ENCODE measurements around the gene CYP27A1. TPM values are rescaled to one million over a fixed set of nuclear protein-coding genes. Genes with fewer than 3 reads are reported as not detected.

The CYP27A1 gene
- total and polyA plus RNA-seq, 2 of the 4 experiments (the other 2 are of a cell fraction): 5.2 to 5.3 TPM

- Histone ChIP-seq H4K91ac (ENCODE audit: insufficient read depth, low read depth, low read length) (no peak overlapping the region), H3K18ac (ENCODE audit: low read depth, low read length) (no peak overlapping the region), H3K14ac (replicated peaks; ENCODE audit: low read depth, low read length) (no peak overlapping the region), H3K9ac (ENCODE audit: low read depth, low read length) (no peak overlapping the region), H3K9me3 (ENCODE audit: control insufficient read depth, insufficient read depth, low read length) (peaks cover 2% of the 10 kb centered on the region; the same call in 1 of the 2 replicates), H4K20me1 (ENCODE audit: insufficient read depth, low read length) (no peaks in the 10 kb centered on the region; the same call in 1 of the 2 replicates), H3K4me3 (ENCODE audit: insufficient read depth, low read depth, low read length) (peak overlapping the region; percentile 35), H3K79me1 (ENCODE audit: low read depth in 1 of 2, low read length in 2 of 2) (no peaks in the 10 kb centered on the region), H2BK5ac (ENCODE audit: low read depth, low read length, poor library complexity, severe bottlenecking) (no peak overlapping the region), H2BK15ac (ENCODE audit: low read depth, low read length) (no peak overlapping the region), H2BK120ac (ENCODE audit: low read depth, low read length) (no peak overlapping the region), H3K9me1 (ENCODE audit: insufficient read depth, low read length) (no peaks in the 10 kb centered on the region), H3K27me3 (ENCODE audit: control insufficient read depth, insufficient read depth, low read length) (peaks cover 84% of the 10 kb centered on the region), H3K4me2 (ENCODE audit: low read depth, low read length) (peak overlapping the region; percentile 20; the same call in 1 of the 2 replicates), H3K23ac (ENCODE audit: low read depth, low read length) (no peak overlapping the region), H3K4me1 (ENCODE audit: control insufficient read depth, insufficient read depth, low read length) (peaks cover 5% of the 10 kb centered on the region; the same call in 1 of the 2 replicates), H3K4ac (ENCODE audit: low read depth, low read length) (no peak overlapping the region), H3K27ac (ENCODE audit: insufficient read depth, low read length) (no peak overlapping the region), H3K56ac (ENCODE audit: extremely low read depth, insufficient read depth, low read length) (no peak overlapping the region), H2AK9ac (replicated peaks; ENCODE audit: low read depth, low read length, poor library complexity) (no peak overlapping the region), H4K5ac (ENCODE audit: low read depth, low read length) (no peak overlapping the region), H3K36me3 (ENCODE audit: control insufficient read depth, insufficient read depth, low read length) (no peaks in the 10 kb centered on the region), H4K8ac (ENCODE audit: low read depth in 2 of 2, low read length in 2 of 2) (no peak overlapping the region), H2AFZ (replicated peaks; ENCODE audit: low read length, poor library complexity) (peak overlapping the region; percentile 67), H2BK20ac (ENCODE audit: low read depth, low read length) (no peak overlapping the region), H2AK5ac (ENCODE audit: low read depth, low read length) (no peak overlapping the region)
- dilution Hi-C loops (cut with HindIII; ENCODE audit: low sequenced_read_pairs, unreplicated experiment) (no loop called here), in situ Hi-C loops (cut with MboI; ENCODE audit: low sequenced_read_pairs) (no loop called here), intact Hi-C loops (cut with micrococcal nuclease) (no loop called here)
- CTCF ChIA-PET: interaction anchor here (1.0 kb wide), 1 partner anchor 13 kb away, joined by 3 read pairs; no protein-coding TSS in a partner anchor
- TF ChIP-seq CTCF (conservative IDR thresholded peaks at IDR 0.05; ENCODE audit: low read depth, low read length) (no peak), POLR2A (IDR thresholded peaks at IDR 0.05; ENCODE audit: low read depth, low read length) (no peak), RFX5 (IDR thresholded peaks at IDR 0.05; ENCODE audit: low read depth, low read length) (no peak), MAFK (IDR thresholded peaks at IDR 0.05; ENCODE audit: low read depth, low read length) (no peak), RAD21 (IDR thresholded peaks at IDR 0.05; ENCODE audit: low read length) (no peak), NFE2L2 (IDR thresholded peaks at IDR 0.05; ENCODE audit: low read depth, low read length) (no peak), USF2 (IDR thresholded peaks at IDR 0.05; ENCODE audit: low read depth, low read length) (no peak), SMC3 (IDR thresholded peaks at IDR 0.05; ENCODE audit: low read depth, low read length) (no peak), CHD1 (IDR thresholded peaks at IDR 0.05; ENCODE audit: low read depth, low read length) (no peak)
- WGBS, 2 experiments (ENCODE audit: extremely low coverage in 2 of 2, insufficient read length in 1 of 2): 3% methylated on average over 10 of the region's 47 CpGs; no CpG with 5 or more reads in 1 of the 2 experiments
- DNase-seq (no peak), ATAC-seq (ENCODE audit: low read depth) (peak; percentile 18; the same call in 1 of the 2 replicates)
- no TSS peak for BruUV-seq (replicated peaks)
- POLR2A ChIA-PET (ENCODE audit: unreplicated experiment): no interaction called here
Measured at GRCh38 chr2:218859988-218860831, 78.3 kb downstream of the CYP27A1 start.

Measured in IMR-90 (cell line).